HG03175 (cell line): Measurements from ENCODE around the gene C2orf92.

Experiments used
- ATAC-seq: cut with Tn5 transposase; IDR thresholded peaks from one replicate; pipeline ENCODE4 v1.9.1; 2021; ENCODE audit warnings: mild to moderate bottlenecking, moderate library complexity; ENCODE audit not compliant: unreplicated experiment

C2orf92 gene

GRCh38 chr2:97712693-97713295 is 43.3 kb downstream of the C2orf92 start:
- ATAC-seq, result no peak

- no peak for ATAC-seq
Observed at GRCh38 chr2:97713296-97714083, 44.0 kb downstream of the C2orf92 start, which contains the start of gene ZAP70. Gene ZAP70 (plus strand): TSS chr2:97713576. CDS start chr2:97724037, 10,461 bp downstream.

- no peak for ATAC-seq
Observed at GRCh38 chr2:97714084-97714949, 44.8 kb downstream of the C2orf92 start.

- ATAC-seq, result no peak
Observed at GRCh38 chr2:97714950-97715652, 45.6 kb downstream of the C2orf92 start.

- ATAC-seq, result no peak
Observed at GRCh38 chr2:97715951-97716694, 46.6 kb downstream of the C2orf92 start.

GRCh38 chr2:97716695-97717612 is 47.4 kb downstream of the C2orf92 start:
- no peak for ATAC-seq

GRCh38 chr2:97717613-97717995 is 48.1 kb downstream of the C2orf92 start:
- no peak for ATAC-seq

GRCh38 chr2:97718051-97718882 is 48.8 kb downstream of the C2orf92 start:
- ATAC-seq, result peak; percentile 80

- peak; percentile 18 for ATAC-seq
Observed at GRCh38 chr2:97718942-97719341, 49.4 kb downstream of the C2orf92 start.

GRCh38 chr2:97719362-97720155 is 50.0 kb downstream of the C2orf92 start:
- no peak for ATAC-seq

- ATAC-seq, result no peak
Observed at GRCh38 chr2:97720746-97721145, 51.2 kb downstream of the C2orf92 start.

GRCh38 chr2:97722227-97722626 is 52.7 kb downstream of the C2orf92 start:
- no peak for ATAC-seq

- no peak for ATAC-seq
Observed at GRCh38 chr2:97723156-97724072, 53.9 kb downstream of the C2orf92 start.

- no peak for ATAC-seq
Observed at GRCh38 chr2:97724073-97724410, 54.5 kb downstream of the C2orf92 start.

- ATAC-seq, result no peak
Observed at GRCh38 chr2:97724501-97724900, 55.0 kb downstream of the C2orf92 start.

- ATAC-seq, result no peak
Observed at GRCh38 chr2:97724946-97725688, 55.6 kb downstream of the C2orf92 start.
